Measurements from ENCODE around the gene PRAMEF27.
"Not testable (repeated sequence)": the region's sequence is repeated elsewhere in the genome, so short reads cannot be mapped to it uniquely, and the experiment has no call there.

The PRAMEF27 gene

GRCh38 chr1:13056475-13056874 lies at the start of gene PRAMEF27:
PRAMEF27 (minus strand) TSS chr1:13056575; CDS start chr1:13053659, 2,916 bp downstream.
- not testable (repeated sequence) for DNase-seq (ENCODE audit: low spot score)

- not testable (repeated sequence) for DNase-seq (ENCODE audit: low spot score)
Observed at GRCh38 chr1:13070474-13070873, 14.1 kb upstream of the PRAMEF27 start, which contains the start of gene PRAMEF25. PRAMEF25 (plus strand) TSS chr1:13070774; CDS start chr1:13073694, 2,920 bp downstream.

GRCh38 chr1:13019846-13020245 lies 36.5 kb downstream of the PRAMEF27 start:
- not testable (repeated sequence) for DNase-seq (ENCODE audit: low spot score)

DNA sequence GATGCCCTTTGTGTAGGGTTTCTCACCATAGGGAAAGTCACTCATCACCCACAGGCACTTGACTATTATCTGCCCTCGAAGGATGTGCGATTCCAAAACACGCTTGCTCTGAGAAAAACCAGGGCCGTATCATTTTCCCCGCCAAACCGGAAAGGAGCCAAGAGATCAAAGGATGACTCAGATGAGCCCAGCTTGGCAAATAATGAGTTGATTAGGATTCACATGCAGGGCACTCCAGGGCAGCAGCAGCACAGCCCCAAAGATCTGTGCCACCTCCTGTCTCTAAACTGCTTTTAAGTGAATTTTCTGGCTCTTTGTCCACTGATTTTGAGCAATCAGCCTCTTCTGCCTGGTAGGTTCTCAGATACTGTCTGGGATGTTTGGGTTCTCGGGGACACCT lies 44.4 kb downstream of the PRAMEF27 start:
- not testable (repeated sequence) for DNase-seq (ENCODE audit: low spot score)

DNA sequence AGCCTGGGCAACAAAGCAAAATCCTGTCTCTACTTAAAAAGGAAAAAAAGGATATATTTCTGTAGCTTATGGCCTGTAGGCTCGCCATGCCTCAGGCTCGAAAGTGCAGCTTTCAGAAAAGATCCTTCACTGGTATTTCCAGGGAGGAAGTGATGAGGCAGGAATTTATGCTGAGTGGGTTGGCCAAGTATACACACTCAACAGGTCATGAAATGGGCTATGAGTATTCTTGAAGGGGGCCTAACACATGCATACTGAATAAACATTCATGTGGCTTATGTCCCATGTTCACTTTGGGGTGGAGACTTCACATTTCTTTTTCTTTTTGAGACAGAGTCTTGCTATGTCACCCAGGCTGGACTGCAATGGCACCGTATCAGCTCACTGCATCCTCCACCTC lies 47.0 kb downstream of the PRAMEF27 start:
- not testable (repeated sequence) for DNase-seq (ENCODE audit: low spot score)

- DNase-seq (ENCODE audit: low spot score): not testable (repeated sequence)
Observed at GRCh38 chr1:13005732-13006131, 50.6 kb downstream of the PRAMEF27 start.

Data from HuH-7 (cell line).